Vagina (tissue), 2 donors: ENCODE measurements around the gene TMBIM6.

Source experiments
- POLR2AphosphoS5 ChIP-seq, 2 donors: sonication (generic); formaldehyde crosslinking; IDR thresholded peaks; one replicate each; pipeline ENCODE4 v1.9.0; 2017; ENCODE audit warnings: antibody characterized with exemption in 2 of 2, mild to moderate bottlenecking in 2 of 2, low read depth in 1 of 2; ENCODE audit not compliant: insufficient read depth in 1 of 2
- TF ChIP-seq, protein P1 (sequence below), 3 experiments: fragments of 450-650 bp in 2 of 3; fragments of 200-600 bp in 1 of 3; sonication (generic) in 1 of 3; IDR thresholded peaks; one replicate each; pipeline ENCODE4 v1.5.1; 2017 to 2019; ENCODE audit warnings: antibody characterized with exemption in 3 of 3, mild to moderate bottlenecking in 2 of 3, moderate library complexity in 2 of 3

DNA sequence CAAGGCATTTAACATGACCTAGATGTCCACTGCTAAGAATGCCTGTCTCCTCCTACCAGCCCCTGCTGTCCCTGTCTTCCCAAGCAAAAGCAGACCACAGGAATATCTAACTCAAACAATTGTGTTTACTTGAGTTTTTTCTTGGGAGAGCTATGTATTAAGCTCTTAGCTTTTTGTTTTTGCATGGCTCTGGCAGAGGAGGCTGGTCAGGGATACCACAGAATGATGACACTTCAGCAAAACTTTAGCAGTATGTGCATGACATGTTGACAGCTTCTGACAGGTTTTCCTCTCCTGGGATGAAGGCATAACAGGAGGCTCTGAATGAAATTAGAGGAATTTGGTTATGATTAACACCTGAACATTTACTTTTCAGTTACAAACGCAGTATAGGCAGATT is 6.9 kb downstream of the TMBIM6 start:
- TF ChIP-seq, protein P1, sequence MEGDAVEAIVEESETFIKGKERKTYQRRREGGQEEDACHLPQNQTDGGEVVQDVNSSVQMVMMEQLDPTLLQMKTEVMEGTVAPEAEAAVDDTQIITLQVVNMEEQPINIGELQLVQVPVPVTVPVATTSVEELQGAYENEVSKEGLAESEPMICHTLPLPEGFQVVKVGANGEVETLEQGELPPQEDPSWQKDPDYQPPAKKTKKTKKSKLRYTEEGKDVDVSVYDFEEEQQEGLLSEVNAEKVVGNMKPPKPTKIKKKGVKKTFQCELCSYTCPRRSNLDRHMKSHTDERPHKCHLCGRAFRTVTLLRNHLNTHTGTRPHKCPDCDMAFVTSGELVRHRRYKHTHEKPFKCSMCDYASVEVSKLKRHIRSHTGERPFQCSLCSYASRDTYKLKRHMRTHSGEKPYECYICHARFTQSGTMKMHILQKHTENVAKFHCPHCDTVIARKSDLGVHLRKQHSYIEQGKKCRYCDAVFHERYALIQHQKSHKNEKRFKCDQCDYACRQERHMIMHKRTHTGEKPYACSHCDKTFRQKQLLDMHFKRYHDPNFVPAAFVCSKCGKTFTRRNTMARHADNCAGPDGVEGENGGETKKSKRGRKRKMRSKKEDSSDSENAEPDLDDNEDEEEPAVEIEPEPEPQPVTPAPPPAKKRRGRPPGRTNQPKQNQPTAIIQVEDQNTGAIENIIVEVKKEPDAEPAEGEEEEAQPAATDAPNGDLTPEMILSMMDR (IDR thresholded peaks at IDR 0.05) = no peak
- TF ChIP-seq POLR2AphosphoS5 (IDR thresholded peaks at IDR 0.05; ENCODE audit: insufficient read depth in 1 of 2, low read depth in 1 of 2) = no peak
